GM23248 (cell line): ENCODE results near the gene ARHGEF11. TPM values are rescaled to one million over a fixed set of nuclear protein-coding genes. Genes with fewer than 3 reads are reported as not detected.
A peak's percentile ranks its signal among the peaks of the same experiment; 100 is the strongest.

ENCODE experiments used
- DNase-seq: peaks from one replicate; pipeline ENCODE4 v3.0.0-alpha.2; 2015
- H2AFZ ChIP-seq: fragments of 200-600 bp; sonication (generic); 2 replicates; pipeline ENCODE4 v1.6.1; 2016; ENCODE audit warnings: antibody characterized with exemption
- H3F3A ChIP-seq: fragments of 200-600 bp; sonication (generic); 2 replicates; pipeline ENCODE4 v1.6.1; 2016; ENCODE audit warnings: mild to moderate bottlenecking, antibody characterized with exemption, mixed run types; ENCODE audit not compliant: insufficient read depth
- H3K27ac ChIP-seq: fragments of 200-600 bp; sonication (generic); 2 replicates; pipeline ENCODE4 v1.5.1; 2016; ENCODE audit warnings: mild to moderate bottlenecking
- H3K27me3 ChIP-seq: fragments of 200-600 bp; sonication (generic); replicated peaks from 2 replicates; pipeline ENCODE4 v1.6.1; 2016; ENCODE audit warnings: mild to moderate bottlenecking; ENCODE audit not compliant: insufficient read depth
- H3K36me3 ChIP-seq: fragments of 200-600 bp; sonication (generic); 2 replicates; pipeline ENCODE4 v1.6.1; 2016; ENCODE audit warnings: low read depth, mild to moderate bottlenecking
- H3K4me1 ChIP-seq: fragments of 200-600 bp; sonication (generic); 2 replicates; pipeline ENCODE4 v1.6.1; 2016; ENCODE audit warnings: mild to moderate bottlenecking; ENCODE audit not compliant: insufficient read depth
- H3K4me2 ChIP-seq: fragments of 200-600 bp; sonication (generic); one replicate; pipeline ENCODE4 v1.6.1; 2016; ENCODE audit warnings: mild to moderate bottlenecking; ENCODE audit not compliant: unreplicated experiment
- H3K4me3 ChIP-seq: fragments of 200-600 bp; sonication (generic); 2 replicates; pipeline ENCODE4 v1.5.1; 2016; ENCODE audit warnings: mild to moderate bottlenecking
- H3K79me2 ChIP-seq: fragments of 200-600 bp; sonication (generic); 2 replicates; pipeline ENCODE4 v1.6.1; 2016; ENCODE audit warnings: mild to moderate bottlenecking; ENCODE audit not compliant: insufficient read depth
- H3K9ac ChIP-seq: fragments of 200-600 bp; sonication (generic); 2 replicates; pipeline ENCODE4 v1.6.1; 2016; ENCODE audit warnings: mild to moderate bottlenecking
- H3K9me2 ChIP-seq: fragments of 200-600 bp; sonication (generic); 2 replicates; pipeline ENCODE4 v1.6.1; 2016; ENCODE audit warnings: mixed run types, mild to moderate bottlenecking, moderate library complexity; ENCODE audit not compliant: insufficient read depth
- H3K9me3 ChIP-seq: fragments of 200-600 bp; sonication (generic); one replicate; pipeline ENCODE4 v1.6.1; 2017; ENCODE audit warnings: low read depth
- H4K20me1 ChIP-seq: fragments of 200-600 bp; sonication (generic); 2 replicates; pipeline ENCODE4 v1.6.0; 2016; ENCODE audit not compliant: insufficient read depth
- EZH2 ChIP-seq: fragments of 200-600 bp; sonication (generic); IDR thresholded peaks from 2 replicates; pipeline ENCODE4 v1.6.1; 2018; ENCODE audit warnings: antibody characterized with exemption, mild to moderate bottlenecking; ENCODE audit not compliant: insufficient read depth, poor library complexity, severe bottlenecking
- EZH2phosphoT487 ChIP-seq: fragments of 200-600 bp; sonication (generic); IDR thresholded peaks from 2 replicates; pipeline ENCODE4 v1.6.1; 2018; ENCODE audit warnings: antibody characterized with exemption, moderate library complexity, mild to moderate bottlenecking, low read depth; ENCODE audit not compliant: insufficient read depth
- WGBS, 2 experiments: methylation state at CpG; one replicate each; pipeline ENCODE4 v1.1.6; 2015 to 2017; ENCODE audit warnings: low lambda C conversion rate in 2 of 2, low coverage in 1 of 2; ENCODE audit errors: missing lambda C conversion rate in 2 of 2; 5-methylcytosine and 5-hydroxymethylcytosine counted together
- in situ Hi-C: fragments of 300-500 bp; cut with MboI; formaldehyde crosslinking; loops from 2 replicates; pipeline ENCODE4 v1.15.0; 2020
- polyA plus RNA-seq: library from polyadenylated mRNA; unstranded; fragments of >200 nt; fragmentation: Nextera tagmentation; extraction: Ambion mirVana; gene quantifications from 2 replicates; pipeline ENCODE4 v1.2.1, GENCODE V29; 2016
- total RNA-seq: library from RNA; depleted of rRNA; stranded (reverse); fragments of >200 nt; shearing (Covaris generic); gene quantifications from 2 replicates; pipeline ENCODE4 v1.2.3, GENCODE V29; 2014

Gene ARHGEF11
- total and polyA plus RNA-seq, 2 experiments from 2014 or later, result 13.3 to 23.0 TPM

DNA sequence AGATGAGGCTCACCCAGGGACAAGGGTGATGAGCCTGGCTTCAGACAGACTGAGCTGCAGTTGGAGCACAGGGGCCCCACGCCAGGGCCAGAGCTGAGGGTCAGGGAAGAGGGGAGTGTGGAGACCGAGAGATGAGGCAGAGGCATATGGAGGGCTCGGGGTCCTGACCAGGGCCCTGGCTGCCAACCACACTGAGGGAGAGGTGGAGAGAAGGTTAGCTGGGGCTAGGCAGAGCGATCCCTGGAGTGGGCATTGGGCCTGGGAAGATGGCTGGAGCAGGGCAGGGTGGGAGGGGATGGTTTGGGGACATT lies 144.0 kb downstream of the ARHGEF11 start:
- Histone ChIP-seq H3K27ac (no peak overlapping the region), H3K36me3 (no peaks in the 10 kb centered on the region), H3K9ac (no peak overlapping the region), H3K4me1 (peaks cover 41% of the 10 kb centered on the region), H3K4me3 (no peak overlapping the region), H3K79me2 (no peaks in the 10 kb centered on the region), H2AFZ (no peak overlapping the region), H3K9me3 (no peaks in the 10 kb centered on the region), H3K4me2 (no peak overlapping the region), H3K27me3 (no peaks in the 10 kb centered on the region), H4K20me1 (no peaks in the 10 kb centered on the region), H3F3A (peaks cover 13% of the 10 kb centered on the region), H3K9me2 (no peaks in the 10 kb centered on the region)
- TF ChIP-seq EZH2phosphoT487, result no peak
- no peak for TF ChIP-seq EZH2
- in situ Hi-C loops, result no loop called here
- no peak for DNase-seq
- 89 to 91% methylated on average over 4 of the region's 4 CpGs for WGBS, 2 experiments

DNA sequence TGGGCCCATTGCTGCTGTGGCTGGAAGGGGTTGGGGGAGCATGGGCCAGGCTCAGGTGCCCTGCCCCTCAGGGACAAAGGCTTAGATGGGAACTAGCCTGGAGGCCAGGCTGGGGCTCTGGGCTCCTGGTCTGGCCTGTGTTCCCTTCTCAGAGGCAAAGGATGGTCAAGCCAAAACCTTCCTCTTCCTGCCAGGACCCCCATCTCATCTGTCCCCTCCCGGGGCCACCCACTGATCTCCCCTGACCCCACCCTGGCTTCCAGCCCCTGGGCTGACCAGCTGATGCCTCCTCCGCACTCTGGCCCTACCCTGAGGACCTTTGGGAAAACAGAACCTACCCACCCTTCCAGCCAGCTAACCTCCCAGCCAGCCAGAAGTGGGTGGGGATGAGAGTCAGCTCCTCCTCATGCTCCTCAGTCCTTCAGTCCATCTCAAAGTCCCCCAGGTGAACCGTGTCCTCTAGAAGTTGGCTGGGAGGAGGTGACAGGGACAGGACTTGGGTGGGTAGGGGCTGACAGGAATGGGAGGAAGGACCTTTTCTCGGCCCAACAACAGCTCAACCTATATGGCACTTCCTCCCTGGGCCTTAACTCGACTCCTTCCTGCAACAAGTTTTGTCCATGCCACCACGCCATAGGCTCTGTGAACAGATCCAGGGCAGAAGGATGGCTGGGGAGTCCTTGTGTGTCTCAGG lies 144.5 kb downstream of the ARHGEF11 start:
- Histone ChIP-seq H3K9me2 (no peaks in the 10 kb centered on the region), H3K27ac (no peak overlapping the region), H3F3A (peaks cover 13% of the 10 kb centered on the region), H3K79me2 (no peaks in the 10 kb centered on the region), H3K27me3 (no peaks in the 10 kb centered on the region), H3K4me1 (peaks cover 46% of the 10 kb centered on the region), H3K4me2 (no peak overlapping the region), H3K36me3 (no peaks in the 10 kb centered on the region), H3K9me3 (no peaks in the 10 kb centered on the region), H2AFZ (no peak overlapping the region), H4K20me1 (no peaks in the 10 kb centered on the region), H3K4me3 (no peak overlapping the region), H3K9ac (no peak overlapping the region)
- in situ Hi-C loops, result no loop called here
- WGBS, 2 experiments, result 67 to 82% methylated on average over 5 to 6 of the region's 6 CpGs
- no peak for DNase-seq
- TF ChIP-seq EZH2phosphoT487 (no peak), EZH2 (no peak)

DNA sequence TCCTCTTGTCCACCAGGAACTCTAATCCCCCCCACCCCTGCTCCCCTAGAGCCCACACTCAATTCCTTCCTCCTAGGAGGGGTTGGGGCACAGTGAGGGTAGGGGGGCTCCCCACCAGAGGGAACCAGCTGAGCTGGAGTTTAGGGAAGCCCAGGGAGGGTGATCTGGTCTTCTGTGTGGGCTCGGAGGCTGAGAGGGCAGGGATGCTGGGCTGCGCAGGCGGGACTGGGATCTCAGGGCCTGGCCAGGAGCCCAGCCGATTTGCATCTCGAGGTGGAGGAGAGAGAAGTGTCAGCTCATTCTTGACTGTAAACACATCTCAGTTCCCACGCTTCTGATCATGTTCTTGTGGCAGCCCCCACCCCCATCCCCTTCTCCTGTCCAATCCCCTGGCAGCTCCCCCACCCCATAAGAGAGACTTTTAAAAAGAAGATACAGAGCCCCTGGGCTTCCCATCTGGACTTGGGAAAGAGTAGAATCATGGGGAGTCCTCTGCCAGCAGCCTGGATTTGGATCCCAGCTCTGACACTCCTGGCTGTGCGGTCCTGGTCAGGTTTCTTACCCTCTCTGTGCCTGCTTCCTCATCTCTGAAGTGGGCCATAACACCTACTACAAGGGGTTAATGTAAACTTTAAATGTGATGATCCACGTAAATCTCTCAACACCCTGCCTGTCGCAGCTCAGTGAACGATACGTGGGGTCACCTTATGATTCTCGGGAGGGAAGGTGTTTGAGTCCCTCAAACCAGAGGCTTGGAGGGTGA lies 145.4 kb downstream of the ARHGEF11 start:
- H3K4me1 ChIP-seq, result peaks cover 54% of the 10 kb centered on the region
- no peak for TF ChIP-seq EZH2phosphoT487
- no peak for TF ChIP-seq EZH2
- H3K27me3 ChIP-seq, result no peaks in the 10 kb centered on the region

DNA sequence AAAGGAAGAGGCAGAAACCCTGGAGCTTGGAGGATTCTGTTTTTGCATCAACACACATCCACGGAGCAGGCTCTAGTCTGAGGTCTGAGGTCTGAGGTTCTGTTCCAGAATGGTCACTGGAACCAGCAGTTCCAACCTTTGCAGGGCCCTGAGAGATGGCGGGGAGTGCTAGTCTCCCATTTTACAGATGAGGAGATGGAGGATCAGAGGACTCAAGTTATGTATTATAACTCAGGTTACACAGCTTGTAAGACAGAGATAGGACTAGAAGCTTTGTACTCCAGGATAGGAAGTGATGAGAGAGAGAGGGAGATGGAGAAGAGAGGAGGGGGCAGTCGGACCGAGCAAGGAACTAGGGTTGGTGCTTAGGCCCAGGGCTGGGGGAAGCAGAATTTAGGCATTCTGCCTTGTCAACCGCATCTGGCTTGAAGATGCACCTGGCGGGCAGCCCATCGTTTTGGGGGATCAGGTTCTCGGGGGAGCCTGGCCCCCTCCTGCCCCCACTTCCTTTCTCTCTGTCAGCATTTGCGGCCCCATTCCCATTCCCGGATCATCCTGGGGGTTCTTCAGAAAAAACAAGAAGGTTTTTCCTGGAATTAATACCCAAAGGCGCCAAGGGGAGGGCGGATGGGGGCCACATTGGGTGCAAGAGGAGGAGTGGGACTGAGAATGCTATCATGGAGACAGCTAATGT lies 146.4 kb downstream of the ARHGEF11 start:
- H3K27me3 ChIP-seq, result no peaks in the 10 kb centered on the region
- H3K4me3 ChIP-seq, result no peak overlapping the region
- no peak overlapping the region for H2AFZ ChIP-seq
- H3K79me2 ChIP-seq, result no peaks in the 10 kb centered on the region
- no peak for DNase-seq
- H3F3A ChIP-seq, result peaks cover 19% of the 10 kb centered on the region
- no peaks in the 10 kb centered on the region for H3K9me3 ChIP-seq
- H3K9ac ChIP-seq, result no peak overlapping the region
- no peaks in the 10 kb centered on the region for H4K20me1 ChIP-seq
- no peak overlapping the region for H3K27ac ChIP-seq
- WGBS, 2 experiments, result 85 to 87% methylated on average over 10 to 12 of the region's 12 CpGs
- no peak for TF ChIP-seq EZH2phosphoT487
- TF ChIP-seq EZH2, result no peak
- no peaks in the 10 kb centered on the region for H3K9me2 ChIP-seq
- H3K4me1 ChIP-seq, result peaks cover 54% of the 10 kb centered on the region
- H3K36me3 ChIP-seq, result no peaks in the 10 kb centered on the region
- in situ Hi-C loops, result no loop called here
- H3K4me2 ChIP-seq, result no peak overlapping the region

More for the DNA sequence above, 145.4 kb downstream of the ARHGEF11 start:
- peak; percentile 36 for DNase-seq
- Histone ChIP-seq H4K20me1 (no peaks in the 10 kb centered on the region), H3K9ac (no peak overlapping the region), H3F3A (peaks cover 19% of the 10 kb centered on the region), H3K9me2 (no peaks in the 10 kb centered on the region), H3K4me3 (no peak overlapping the region), H3K4me2 (no peak overlapping the region), H2AFZ (no peak overlapping the region), H3K9me3 (no peaks in the 10 kb centered on the region), H3K27ac (no peak overlapping the region), H3K36me3 (no peaks in the 10 kb centered on the region), H3K79me2 (no peaks in the 10 kb centered on the region)
- in situ Hi-C loops, result no loop called here
- 78 to 84% methylated on average over 10 to 12 of the region's 12 CpGs for WGBS, 2 experiments
